A204.1 (cell line): ENCODE data around the gene IL19.

Experiments
- FAIRE-seq: peaks from 2 replicates; lab custom pipeline; 2012; peaks lifted over from hg19 to GRCh38; lab: Jason Lieb, UNC

IL19 gene

GRCh38 chr1:206863266-206863665 is 92.7 kb downstream of the IL19 start:
- no peak for FAIRE-seq

DNA sequence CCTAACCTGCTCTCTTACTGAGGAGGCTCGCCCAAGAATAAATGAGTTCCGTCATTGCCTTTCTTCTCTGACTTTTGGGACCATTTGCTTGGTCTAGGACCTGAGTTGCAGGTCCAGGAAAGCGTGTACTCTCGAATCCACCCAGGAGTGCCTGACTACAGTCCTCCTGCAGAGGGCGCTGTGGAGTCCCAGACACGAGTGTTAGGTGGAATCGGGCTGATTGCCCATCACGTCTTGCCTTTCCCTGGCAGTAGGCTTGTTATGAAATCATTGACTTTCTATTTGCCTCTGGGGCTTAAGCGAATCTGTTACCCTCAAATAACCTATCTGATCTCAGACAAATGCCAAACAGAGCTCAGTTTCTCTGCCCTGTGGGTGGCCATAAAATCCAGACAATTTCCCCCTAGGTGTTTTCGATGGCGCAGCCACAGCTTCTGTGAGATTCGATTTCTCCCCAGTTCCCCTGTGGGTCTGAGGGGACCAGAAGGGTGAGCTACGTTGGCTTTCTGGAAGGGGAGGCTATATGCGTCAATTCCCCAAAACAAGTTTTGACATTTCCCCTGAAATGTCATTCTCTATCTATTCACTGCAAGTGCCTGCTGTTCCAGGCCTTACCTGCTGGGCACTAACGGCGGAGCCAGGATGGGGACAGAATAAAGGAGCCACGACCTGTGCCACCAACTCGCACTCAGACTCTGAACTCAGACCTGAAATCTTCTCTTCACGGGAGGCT is 94.5 kb downstream of the IL19 start, which contains the start of gene IL20:
TSS of gene IL20 (plus strand) at position 685 of the 733 bp plus-strand sequence. CDS start 230 bp downstream, outside the sequence.
- FAIRE-seq: no peak

- FAIRE-seq: no peak
Measured at GRCh38 chr1:206866062-206866461, 95.5 kb downstream of the IL19 start.

GRCh38 chr1:206867239-206867638 is 96.7 kb downstream of the IL19 start:
- FAIRE-seq: no peak

- FAIRE-seq: no peak
Measured at GRCh38 chr1:206867716-206868115, 97.1 kb downstream of the IL19 start.

DNA sequence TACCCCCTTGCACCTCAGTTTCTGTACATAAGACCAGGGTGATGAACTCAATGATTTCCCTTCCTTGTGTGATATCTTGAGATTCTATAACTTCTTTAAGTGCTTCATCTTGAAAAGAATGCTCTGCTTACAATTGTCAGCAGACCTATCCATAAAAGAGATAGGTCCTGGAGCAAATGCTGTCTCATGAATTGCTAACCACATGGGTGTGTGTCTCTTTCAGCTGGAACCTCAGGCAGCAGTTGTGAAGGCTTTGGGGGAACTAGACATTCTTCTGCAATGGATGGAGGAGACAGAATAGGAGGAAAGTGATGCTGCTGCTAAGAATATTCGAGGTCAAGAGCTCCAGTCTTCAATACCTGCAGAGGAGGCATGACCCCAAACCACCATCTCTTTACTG is 97.7 kb downstream of the IL19 start:
- FAIRE-seq: no peak

DNA sequence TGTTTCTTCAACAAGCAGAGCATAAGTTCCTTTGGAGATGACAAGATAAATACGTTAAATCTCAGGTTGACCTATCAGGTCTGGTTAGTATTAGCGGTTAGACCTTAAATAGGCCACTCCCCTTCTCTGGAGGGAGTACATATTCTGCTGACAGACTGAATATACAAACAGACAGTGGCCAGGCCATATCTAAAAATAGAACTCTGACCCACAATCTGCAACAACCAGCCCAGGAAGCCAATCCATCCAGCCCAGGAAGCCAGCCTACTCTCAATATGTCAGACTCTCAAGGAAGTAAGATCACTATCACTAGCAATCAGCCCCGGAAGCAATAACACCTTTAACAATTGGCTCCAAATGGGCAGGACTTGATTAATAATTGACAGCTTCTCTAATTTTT is 101.6 kb downstream of the IL19 start:
- no peak for FAIRE-seq

DNA sequence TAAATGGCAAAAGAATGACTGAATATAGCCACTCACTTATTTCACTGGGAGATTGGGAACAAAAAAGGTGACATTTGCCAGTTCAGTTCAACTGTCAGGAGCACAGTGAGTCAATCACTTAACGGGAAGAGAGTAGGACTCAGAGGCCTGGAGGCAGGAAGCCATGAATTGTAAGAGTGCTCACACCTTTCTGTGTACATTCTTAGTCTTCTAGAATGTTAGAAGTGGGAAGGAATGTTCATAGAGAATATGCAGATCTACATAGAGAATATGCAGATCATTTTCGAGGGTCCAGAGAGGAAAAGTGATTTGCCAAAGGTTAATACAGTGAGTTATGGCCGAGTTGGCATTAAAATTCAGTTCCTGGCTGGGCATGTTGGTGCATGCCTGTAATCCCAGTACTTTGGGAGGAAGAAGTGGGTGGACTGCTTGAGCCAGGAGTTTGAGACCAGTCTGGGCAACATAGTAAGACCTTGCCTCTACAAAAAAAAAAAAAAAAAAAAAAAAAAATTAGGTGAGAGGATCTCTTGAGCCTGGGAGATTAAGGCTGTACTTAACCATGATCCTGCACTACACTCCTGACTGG is 103.1 kb downstream of the IL19 start:
- FAIRE-seq: no peak

GRCh38 chr1:206875752-206876377 is 105.3 kb downstream of the IL19 start:
- no peak for FAIRE-seq

GRCh38 chr1:206878456-206878855 is 107.9 kb downstream of the IL19 start:
- no peak for FAIRE-seq

DNA sequence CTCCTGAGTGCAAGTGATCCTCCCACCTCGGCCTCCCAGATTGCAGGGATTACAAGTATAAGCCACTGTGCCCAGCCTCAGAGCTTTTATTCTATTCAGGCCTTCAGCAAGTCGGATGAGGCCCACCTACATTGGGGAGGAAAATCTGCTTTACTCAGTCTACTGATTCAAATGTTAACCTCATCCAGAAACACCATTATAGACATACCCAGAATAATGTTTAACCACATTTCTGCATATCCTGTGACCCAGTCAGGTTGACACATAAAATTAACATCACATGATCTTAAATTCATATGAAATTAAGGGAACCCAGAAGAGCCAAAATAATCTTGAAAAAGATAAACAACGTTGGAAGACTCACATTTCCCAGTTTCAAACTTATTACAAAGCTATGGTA is 109.7 kb downstream of the IL19 start:
- no peak for FAIRE-seq

DNA sequence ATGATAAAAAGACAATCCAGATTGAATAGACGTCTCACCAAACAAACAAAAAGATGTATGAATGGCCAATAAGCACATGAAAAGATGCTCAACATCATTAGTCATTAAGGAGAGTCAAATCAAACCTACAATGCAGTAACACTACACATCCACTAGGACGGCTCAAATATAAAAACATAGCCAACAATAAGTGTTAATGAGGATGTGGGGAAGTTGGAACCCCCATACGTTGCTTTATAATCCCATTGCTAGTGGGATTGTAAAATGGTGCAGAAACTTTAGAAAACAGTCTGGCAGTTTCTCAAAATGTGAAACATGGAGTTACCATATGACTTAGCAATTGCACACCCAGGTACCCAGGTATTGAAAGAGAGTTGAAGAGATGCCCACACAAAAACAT is 112.0 kb downstream of the IL19 start:
- no peak for FAIRE-seq

- no peak for FAIRE-seq
Measured at GRCh38 chr1:206883160-206883559, 112.6 kb downstream of the IL19 start.

GRCh38 chr1:206883876-206884275 is 113.3 kb downstream of the IL19 start:
- FAIRE-seq: no peak

DNA sequence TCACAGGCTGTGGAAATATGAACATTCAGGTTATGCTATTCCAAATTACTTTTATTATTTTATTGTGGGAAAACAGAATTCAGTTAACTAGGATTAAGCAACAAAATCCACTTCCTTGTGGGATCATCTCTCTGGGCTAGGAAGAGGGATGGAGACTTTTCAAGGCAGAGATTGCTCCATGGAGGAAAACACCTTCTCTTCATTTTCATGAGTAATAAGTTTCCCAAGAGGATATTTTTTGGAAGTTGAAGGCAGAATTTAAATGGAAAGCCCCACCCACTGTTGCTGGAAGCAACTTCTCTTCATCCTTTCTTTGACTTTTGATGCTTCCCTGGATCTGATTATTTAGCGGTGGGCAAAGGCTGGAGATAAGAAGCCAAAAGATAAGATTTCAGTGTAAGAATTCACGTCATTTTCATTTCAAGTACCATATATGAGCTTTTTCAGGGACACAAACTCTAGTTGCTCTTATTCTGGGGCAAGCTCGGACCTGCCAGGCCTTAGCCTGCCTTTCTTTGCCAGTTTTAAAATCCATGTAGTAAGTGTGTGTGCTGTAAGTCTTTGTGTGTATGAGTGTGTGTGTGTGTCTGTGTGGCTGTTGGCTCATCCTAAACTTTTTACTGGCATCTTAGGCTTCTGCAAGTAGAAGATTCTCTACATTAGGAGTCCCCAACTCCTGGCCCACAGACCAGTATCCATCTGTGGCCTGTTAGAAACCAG is 114.9 kb downstream of the IL19 start:
- FAIRE-seq: no peak

- FAIRE-seq: no peak
Measured at GRCh38 chr1:206886831-206887230, 116.3 kb downstream of the IL19 start.

DNA sequence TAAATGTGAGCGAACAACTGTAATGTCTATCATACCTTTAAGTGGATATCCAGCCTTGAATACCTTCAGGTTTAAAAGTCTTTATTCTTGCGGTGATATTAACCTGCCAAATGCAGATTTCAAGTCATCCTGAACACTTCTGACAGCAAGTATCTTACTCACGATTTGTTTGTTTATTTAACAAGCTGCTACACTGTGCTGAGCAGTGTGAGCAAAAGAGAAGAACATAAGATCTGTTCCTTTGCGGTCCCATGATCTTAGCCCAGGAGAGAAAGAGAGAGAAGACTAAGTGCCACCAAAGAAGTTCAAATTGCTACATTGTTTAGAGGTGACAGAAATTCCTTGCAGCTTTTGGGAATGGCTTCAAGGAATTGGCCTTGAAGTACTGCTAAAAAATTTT is 117.1 kb downstream of the IL19 start:
- no peak for FAIRE-seq

DNA sequence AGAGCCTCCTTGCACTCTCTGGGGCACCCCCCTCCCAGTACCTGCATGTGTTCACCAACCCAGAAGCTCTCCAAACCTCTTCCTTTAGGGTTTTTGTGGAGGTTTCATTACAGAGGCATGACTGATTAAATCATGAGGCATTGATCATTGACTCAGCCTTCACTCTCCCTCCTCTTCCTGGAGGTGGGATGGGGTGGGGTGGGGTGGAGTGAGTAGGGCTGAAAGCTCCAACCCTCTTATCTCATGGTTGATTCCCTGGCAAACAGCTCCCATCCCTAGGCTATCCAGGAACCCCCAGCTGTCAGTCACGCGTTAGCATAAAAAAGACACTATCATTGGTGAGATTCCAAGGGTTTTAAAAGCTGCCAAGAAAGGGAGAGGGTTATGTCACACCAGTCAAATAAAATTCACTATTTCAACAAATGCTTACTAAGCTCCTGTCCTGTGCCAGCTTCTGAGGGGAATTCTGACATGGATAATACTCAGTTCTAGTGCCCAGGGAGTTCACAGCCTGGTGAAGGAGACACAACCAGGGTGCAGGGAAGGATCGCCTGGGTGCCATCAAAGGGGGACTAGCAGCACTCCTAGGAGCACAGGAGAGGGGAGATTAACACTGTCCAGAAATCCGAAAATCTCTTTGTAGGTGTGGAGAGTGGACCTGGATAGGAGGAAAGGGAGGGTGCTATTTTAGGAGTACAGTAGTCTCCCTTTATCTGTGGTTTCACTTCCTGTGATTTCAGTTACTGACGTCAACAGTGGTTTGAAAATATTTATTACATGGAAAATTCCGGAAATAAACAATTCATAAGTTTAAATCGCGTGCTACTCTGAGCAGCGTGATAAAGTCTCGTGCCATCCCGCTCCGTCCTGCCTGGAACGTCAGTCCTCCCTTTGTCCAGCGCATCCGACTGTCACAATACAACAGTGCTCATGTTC is 119.8 kb downstream of the IL19 start:
- FAIRE-seq: no peak

GRCh38 chr1:206891412-206891811 is 120.8 kb downstream of the IL19 start:
- no peak for FAIRE-seq
